Measurements from ENCODE around the gene COPS7B. TPM values are rescaled to one million over a fixed set of nuclear protein-coding genes. Genes with fewer than 3 reads are reported as not detected.
A peak's percentile ranks its signal among the peaks of the same experiment; 100 is the strongest.

Gene COPS7B
- total RNA-seq, 1 donor, result 19.5 TPM

- H3K4me2 ChIP-seq (ENCODE audit: insufficient read depth, low read length), result peak within 1 kb of the TSS; percentile 88
- peak within 1 kb of the TSS; percentile 99 for H2AFZ ChIP-seq (ENCODE audit: low read length)
- TF ChIP-seq CTCF (IDR thresholded peaks at IDR 0.05; ENCODE audit: extremely low read depth, low read depth, low read length), result no peak
- H3K4me1 ChIP-seq (ENCODE audit: insufficient read depth, low read length), result peaks cover 15% of the 10 kb centered on the region
- H3K9me3 ChIP-seq (ENCODE audit: low read depth, low read length), result no peaks in the 10 kb centered on the region
- H3K27me3 ChIP-seq (ENCODE audit: insufficient read depth, low read length), result no peaks in the 10 kb centered on the region
- peak; percentile 99 for DNase-seq (ENCODE audit: insufficient read length, low spot score, missing footprints)
- peaks cover 4% of the 10 kb centered on the region for H4K20me1 ChIP-seq (ENCODE audit: insufficient read depth, low read length)
- H3K27ac ChIP-seq (ENCODE audit: low read depth, low read length), result peak within 1 kb of the TSS; percentile 80
- peaks cover 30% of the 10 kb centered on the region for H3K79me2 ChIP-seq (ENCODE audit: insufficient read depth, low read length)
- no peaks in the 10 kb centered on the region for H3K36me3 ChIP-seq (ENCODE audit: insufficient read depth, low read length)
- peak within 1 kb of the TSS; percentile 84 for H3K4me3 ChIP-seq (ENCODE audit: insufficient read depth, low read length)
Measured at GRCh38 chr2:231780909-231781797, 5.1 kb upstream of the COPS7B start, which contains the start of gene PDE6D. Gene PDE6D, minus strand, starts transcription at chr2:231781282. Its CDS starts 168 bp downstream, at chr2:231781114.

DNA sequence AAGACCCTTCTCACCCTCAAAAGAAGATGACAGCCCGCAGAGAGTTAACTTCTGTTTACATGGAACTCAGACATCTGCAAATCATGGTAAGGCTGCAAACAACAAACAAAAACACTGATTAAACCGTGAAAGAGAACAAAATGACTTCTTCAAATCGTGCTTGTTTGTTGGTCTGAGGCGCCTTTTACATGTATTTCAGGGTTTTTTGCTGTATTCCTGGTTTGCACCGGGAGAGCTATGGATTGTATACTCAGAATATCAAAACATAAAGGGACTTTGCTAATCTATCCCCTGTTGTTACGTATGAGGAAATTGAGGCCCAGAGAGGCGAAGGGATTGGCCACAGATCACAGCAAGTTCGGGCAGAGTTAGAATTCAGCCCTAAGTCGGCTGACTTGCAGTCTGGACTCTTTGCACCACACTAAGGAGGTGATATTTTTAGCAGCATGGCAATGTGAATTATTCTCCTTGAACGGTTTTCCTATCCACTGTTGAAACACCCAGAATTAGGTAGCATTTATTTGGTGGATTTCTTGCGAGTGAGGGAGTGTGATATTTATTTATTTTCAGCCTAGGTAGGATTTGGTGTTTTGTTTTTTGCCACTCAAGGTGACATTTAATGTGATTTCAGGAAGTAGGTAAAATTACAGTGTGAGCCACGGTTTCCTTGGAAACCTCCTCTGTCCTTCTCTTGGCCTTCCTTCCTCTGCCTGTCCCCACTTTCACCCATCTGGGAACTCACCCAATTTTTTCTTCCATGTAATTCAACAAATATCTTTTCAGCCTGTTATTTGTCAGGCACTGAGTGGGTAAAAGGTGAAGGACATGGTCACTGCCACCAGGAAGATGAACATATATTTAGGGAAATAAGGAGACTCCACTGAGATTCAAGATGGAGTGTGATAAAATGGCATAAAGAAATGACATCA lies 4.2 kb upstream of the COPS7B start:
- Histone ChIP-seq H3K9me3 (ENCODE audit: low read depth, low read length) (no peaks in the 10 kb centered on the region), H4K20me1 (ENCODE audit: insufficient read depth, low read length) (peaks cover 3% of the 10 kb centered on the region), H3K27me3 (ENCODE audit: insufficient read depth, low read length) (no peaks in the 10 kb centered on the region), H3K36me3 (ENCODE audit: insufficient read depth, low read length) (no peaks in the 10 kb centered on the region), H3K4me3 (ENCODE audit: insufficient read depth, low read length) (peak overlapping the region; percentile 84), H2AFZ (ENCODE audit: low read length) (peak overlapping the region; percentile 99), H3K27ac (ENCODE audit: low read depth, low read length) (peak overlapping the region; percentile 80), H3K79me2 (ENCODE audit: insufficient read depth, low read length) (peaks cover 38% of the 10 kb centered on the region), H3K4me1 (ENCODE audit: insufficient read depth, low read length) (peaks cover 19% of the 10 kb centered on the region), H3K4me2 (ENCODE audit: insufficient read depth, low read length) (peak overlapping the region; percentile 88)
- no peak for TF ChIP-seq CTCF (IDR thresholded peaks at IDR 0.05; ENCODE audit: extremely low read depth, low read depth, low read length)
- peak; percentile 63 for DNase-seq (ENCODE audit: insufficient read length, low spot score, missing footprints)

DNA sequence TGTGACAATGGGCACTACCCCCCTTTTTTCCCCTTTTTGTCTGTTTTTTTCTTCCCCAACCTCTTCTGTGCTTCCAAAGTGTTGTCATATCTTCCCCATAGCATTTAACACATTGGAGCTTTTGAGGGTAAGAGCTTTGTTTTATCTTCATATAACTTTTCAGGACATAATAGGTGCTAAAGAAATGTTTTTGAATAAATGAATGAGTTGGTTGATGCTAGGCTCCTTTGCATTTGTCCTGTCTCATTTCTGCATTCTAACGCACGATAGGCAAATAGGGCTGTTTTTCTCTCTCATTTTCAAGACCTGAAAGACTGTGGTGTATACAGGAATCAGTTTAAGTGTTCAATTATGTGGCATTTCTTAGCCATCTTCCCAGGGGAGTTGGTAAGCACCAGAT lies 832 bp upstream of the COPS7B start:
- Histone ChIP-seq H3K27me3 (ENCODE audit: insufficient read depth, low read length) (no peaks in the 10 kb centered on the region), H4K20me1 (ENCODE audit: insufficient read depth, low read length) (peaks cover 9% of the 10 kb centered on the region), H3K79me2 (ENCODE audit: insufficient read depth, low read length) (peaks cover 64% of the 10 kb centered on the region), H3K4me3 (ENCODE audit: insufficient read depth, low read length) (no peak overlapping the region), H3K36me3 (ENCODE audit: insufficient read depth, low read length) (peaks cover 12% of the 10 kb centered on the region), H3K27ac (ENCODE audit: low read depth, low read length) (no peak overlapping the region), H3K4me2 (ENCODE audit: insufficient read depth, low read length) (peak overlapping the region; percentile 94), H3K9me3 (ENCODE audit: low read depth, low read length) (no peaks in the 10 kb centered on the region), H3K4me1 (ENCODE audit: insufficient read depth, low read length) (peaks cover 21% of the 10 kb centered on the region), H2AFZ (ENCODE audit: low read length) (peak overlapping the region; percentile 98)
- no peak for DNase-seq (ENCODE audit: insufficient read length, low spot score, missing footprints)
- no peak for TF ChIP-seq CTCF (IDR thresholded peaks at IDR 0.05; ENCODE audit: extremely low read depth, low read depth, low read length)

Data from osteoblast (primary cell).